ENCODE measurements around the gene RPS2. TPM values are rescaled to one million over a fixed set of nuclear protein-coding genes. Genes with fewer than 3 reads are reported as not detected.
"Not testable (repeated sequence)": the region's sequence is repeated elsewhere in the genome, so short reads cannot be mapped to it uniquely, and the experiment has no call there.

The RPS2 gene
- total RNA-seq, 1 experiment from 2014 or later = 2,672 TPM

DNA sequence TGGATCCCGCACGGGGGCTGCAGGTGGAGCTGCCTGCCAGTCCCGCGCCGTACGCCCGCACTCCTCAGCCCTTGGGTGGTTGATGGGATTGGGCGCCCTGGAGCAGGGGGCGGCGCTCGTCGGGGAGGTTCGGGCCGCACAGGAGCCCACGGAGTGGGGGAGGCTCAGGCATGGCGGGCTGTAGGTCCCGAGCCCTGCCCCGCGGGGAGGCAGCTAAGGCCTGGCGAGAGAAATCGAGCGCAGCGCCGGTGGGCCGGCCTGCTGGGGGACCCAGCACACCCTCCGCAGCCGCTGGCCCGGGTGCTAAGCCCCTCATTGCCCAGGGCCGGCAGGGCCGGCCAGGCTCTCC, 6.5 kb downstream of the RPS2 start:
- in situ Hi-C loops (cut with HindIII; ENCODE audit: low pct_unique_long_range_greater_than_20kb, low sequenced_read_pairs); DNase-seq (ENCODE audit: low read depth, low spot score): not testable (repeated sequence)

DNA sequence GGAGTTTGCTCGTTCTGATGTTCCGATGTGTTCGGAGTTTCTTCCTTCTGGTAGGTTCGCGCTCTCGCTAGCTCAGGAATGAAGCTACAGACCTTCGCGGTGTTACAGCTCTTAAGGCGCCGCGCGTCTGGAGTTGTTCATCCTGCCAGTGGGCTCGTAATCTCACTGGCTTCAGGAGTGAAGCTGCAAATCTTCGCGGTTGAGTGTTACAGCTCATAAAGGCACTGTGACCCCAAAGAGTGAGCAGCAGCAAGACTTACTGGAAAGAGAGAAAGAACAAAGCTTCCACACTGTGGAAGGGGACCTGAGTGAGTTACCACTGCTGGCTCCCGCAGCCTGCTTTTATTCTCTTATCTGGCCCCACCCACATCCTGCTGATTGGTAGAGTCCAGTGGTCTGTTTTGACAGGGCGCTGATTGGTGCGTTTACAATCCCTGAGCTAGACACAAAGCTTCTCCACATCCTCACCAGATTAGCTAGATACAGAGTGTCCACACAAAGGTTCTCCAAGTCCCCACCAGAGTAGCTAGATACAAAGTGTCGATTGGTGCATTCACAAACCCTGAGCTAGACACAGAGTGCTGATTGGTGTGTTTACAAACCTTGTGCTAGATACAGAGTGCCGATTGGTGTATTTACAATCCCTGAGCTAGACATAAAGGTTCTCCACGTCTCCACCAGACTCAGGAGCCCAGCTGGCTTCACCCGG, 7.0 kb downstream of the RPS2 start:
- DNase-seq (ENCODE audit: low read depth, low spot score); in situ Hi-C loops (cut with HindIII; ENCODE audit: low pct_unique_long_range_greater_than_20kb, low sequenced_read_pairs): not testable (repeated sequence)

- no peak for DNase-seq (ENCODE audit: low read depth, low spot score)
- in situ Hi-C loops (cut with HindIII; ENCODE audit: low pct_unique_long_range_greater_than_20kb, low sequenced_read_pairs) = no loop called here
These were observed 10.9 kb downstream of the RPS2 start for GRCh38 chr16:1953734-1954133.

- in situ Hi-C loops (cut with HindIII; ENCODE audit: low pct_unique_long_range_greater_than_20kb, low sequenced_read_pairs) = no loop called here
- DNase-seq (ENCODE audit: low read depth, low spot score) = no peak
These were observed 14.1 kb downstream of the RPS2 start for GRCh38 chr16:1950559-1950958.

DNA sequence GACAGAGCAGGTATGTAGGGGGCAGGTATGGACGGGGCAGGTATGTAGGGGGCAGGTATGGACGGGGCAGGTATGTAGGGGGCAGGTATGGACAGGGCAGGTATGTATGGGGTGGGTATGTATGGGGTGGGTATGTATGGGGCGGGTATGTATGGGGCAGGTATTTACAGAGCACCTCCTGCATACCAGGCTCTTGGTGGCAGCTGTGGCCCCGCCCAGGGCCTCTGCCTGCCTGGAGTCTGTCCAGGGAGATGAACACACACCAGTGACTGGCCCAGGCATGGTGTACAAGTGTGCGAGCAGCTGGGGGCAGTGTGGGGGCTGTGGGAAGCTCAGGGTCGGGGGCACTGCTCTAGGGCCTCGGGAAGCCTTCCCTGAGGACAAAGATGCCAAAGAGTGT, 14.6 kb downstream of the RPS2 start:
- no peak for DNase-seq (ENCODE audit: low read depth, low spot score)
- in situ Hi-C loops (cut with HindIII; ENCODE audit: low pct_unique_long_range_greater_than_20kb, low sequenced_read_pairs) = no loop called here

- no peak for DNase-seq (ENCODE audit: low read depth, low spot score)
- in situ Hi-C loops (cut with HindIII; ENCODE audit: low pct_unique_long_range_greater_than_20kb, low sequenced_read_pairs) = no loop called here
These were observed 15.1 kb downstream of the RPS2 start for GRCh38 chr16:1949507-1949906.

DNA sequence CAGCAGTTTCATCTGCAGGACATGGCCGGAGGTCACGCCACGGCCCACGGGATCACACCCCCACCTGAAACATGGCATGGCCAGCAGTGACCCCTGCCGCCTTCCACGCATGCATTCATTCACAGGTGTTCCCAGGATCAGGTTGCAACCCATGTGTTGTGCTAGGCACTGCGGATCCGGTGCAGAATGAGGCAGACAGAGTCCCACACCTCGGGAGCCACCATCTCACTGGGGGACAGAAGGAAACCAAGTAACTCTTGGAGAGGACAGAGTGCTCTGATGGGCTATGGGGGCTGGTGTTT, 17.3 kb downstream of the RPS2 start:
- no peak for DNase-seq (ENCODE audit: low read depth, low spot score)
- in situ Hi-C loops (cut with HindIII; ENCODE audit: low pct_unique_long_range_greater_than_20kb, low sequenced_read_pairs) = no loop called here

- in situ Hi-C loops (cut with HindIII; ENCODE audit: low pct_unique_long_range_greater_than_20kb, low sequenced_read_pairs) = no loop called here
- no peak for DNase-seq (ENCODE audit: low read depth, low spot score)
These were observed 17.9 kb downstream of the RPS2 start for GRCh38 chr16:1946495-1947368.

DNA sequence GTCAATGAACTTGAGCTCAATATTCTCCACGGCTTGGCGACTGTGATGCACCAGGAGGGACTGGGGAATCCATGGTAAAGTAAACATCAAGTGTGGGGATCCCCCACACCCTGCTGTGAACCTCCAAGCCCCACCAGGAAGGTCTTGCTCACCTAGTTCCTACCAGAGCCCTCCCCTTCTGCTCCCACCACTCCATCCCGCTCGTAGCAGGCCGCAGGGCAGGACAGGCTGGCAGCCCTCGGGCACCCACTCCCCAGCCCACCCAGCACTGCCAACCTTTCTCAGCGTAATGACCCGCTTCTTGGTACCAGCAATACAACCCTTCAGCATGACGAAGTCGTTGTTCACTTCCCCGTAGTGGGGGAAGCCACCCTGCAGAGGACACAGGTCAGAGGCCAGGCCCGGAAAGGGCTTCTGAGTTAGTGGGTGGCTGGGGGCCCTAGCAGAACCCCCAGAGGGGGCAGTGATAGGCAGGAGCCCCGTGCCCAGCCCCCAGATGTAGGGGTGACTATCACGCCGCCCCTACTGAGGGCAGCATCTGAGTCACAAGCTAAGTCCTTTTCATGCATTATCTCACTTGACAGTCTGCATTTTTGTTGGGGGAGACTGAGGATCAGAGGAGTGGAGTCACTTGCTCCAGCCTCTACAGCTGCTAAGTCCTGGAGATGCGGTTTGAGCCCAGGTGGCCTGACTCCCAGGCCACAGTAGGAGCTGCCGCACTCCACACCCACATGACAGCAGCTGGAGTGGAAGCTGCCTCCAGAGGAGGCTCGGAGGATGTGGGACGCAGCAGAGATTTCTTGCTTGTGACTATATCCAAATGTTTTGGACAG, 18.9 kb downstream of the RPS2 start:
- in situ Hi-C loops (cut with HindIII; ENCODE audit: low pct_unique_long_range_greater_than_20kb, low sequenced_read_pairs) = no loop called here
- no peak for DNase-seq (ENCODE audit: low read depth, low spot score)

GRCh38 chr16:1944612-1945199, 19.9 kb downstream of the RPS2 start:
- in situ Hi-C loops (cut with HindIII; ENCODE audit: low pct_unique_long_range_greater_than_20kb, low sequenced_read_pairs) = no loop called here
- no peak for DNase-seq (ENCODE audit: low read depth, low spot score)

DNA sequence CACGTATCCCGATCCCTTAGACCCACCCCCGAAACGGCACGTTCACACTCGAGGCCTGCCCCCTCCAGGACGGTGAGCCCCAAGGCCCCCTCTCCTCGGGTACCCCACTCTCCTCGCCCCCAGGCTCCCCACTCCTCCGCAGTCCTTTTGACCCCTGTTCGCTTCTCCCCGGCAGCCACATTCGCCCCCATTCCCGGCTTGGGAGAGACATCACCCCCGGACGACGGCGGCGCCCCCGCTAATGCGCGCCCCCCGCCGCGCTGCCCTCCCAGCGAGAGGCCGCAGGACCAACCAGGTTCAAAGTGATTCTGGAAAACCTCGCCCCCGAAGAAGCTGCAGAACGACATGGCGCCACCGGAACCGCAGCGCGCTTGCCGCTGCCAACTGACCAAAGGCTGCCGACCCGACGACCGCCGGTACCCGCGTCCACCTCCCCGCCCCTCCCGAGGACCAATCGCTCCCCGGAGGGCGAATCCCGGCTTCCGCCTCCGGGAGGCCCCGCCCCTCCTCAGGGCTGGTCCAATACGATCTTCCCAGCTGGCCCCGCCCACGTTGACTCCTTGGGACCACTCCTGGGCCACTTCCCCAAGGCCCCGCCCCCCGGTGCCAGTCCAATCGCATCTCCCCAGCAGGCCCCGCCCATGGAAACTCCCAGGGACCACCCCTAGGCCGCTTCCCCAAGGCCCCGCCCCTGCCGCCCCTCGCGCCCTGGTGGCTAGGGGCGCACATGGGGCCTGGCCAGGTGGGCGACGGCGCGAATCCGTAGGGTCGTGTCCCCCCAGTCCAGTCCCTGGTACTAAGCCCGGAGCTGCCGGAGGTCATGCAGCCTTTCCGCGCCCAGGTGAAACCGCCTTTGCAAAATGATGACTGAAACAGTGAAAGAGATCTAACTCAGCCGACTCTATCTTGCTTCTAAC, 21.6 kb downstream of the RPS2 start, which contains the start of gene MSRB1:
MSRB1 (minus strand) TSS at position 390 of the 917 bp plus-strand sequence; CDS start at position 347, 43 bp downstream.
- DNase-seq (ENCODE audit: low read depth, low spot score) = peak; percentile 99
- in situ Hi-C loops (cut with HindIII; ENCODE audit: low pct_unique_long_range_greater_than_20kb, low sequenced_read_pairs) = no loop called here

DNA sequence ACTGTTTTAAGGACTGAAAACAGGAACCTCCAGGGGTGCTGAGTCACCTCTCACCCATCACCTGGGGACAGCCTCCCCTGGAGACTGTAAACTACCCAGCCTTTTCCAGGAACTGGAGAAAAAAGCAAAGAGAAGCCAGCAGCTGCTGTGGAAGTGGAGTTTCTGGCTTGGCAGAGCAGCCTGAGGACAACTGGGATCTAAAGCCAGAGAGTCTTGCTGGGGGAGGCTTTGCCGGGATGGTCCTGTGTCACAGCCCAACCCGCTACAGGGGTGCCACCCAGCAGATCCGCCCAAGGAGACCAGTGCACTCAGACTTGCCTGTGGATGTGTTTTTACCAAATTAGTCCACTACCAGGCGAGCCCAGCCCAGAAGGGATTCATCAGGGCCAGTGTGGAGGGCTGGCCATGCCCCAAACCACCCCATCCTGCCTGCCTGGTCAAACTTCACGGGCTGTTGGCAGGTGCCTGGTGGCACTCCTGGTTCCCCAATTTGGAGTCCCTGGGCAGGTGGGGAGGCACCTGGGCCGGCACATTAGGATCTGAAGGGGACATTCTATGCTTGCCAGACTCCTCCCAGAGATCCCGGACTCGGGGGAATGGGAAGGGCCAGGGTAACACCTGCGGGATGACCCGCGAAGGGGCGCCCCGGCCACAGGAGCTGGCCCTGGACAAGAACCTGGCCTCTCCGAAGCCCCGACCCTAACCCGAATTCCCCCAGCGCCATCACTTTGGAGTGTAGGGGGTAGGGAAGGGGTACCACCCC, 22.4 kb downstream of the RPS2 start:
- in situ Hi-C loops (cut with HindIII; ENCODE audit: low pct_unique_long_range_greater_than_20kb, low sequenced_read_pairs) = no loop called here
- DNase-seq (ENCODE audit: low read depth, low spot score) = no peak

- no peak for DNase-seq (ENCODE audit: low read depth, low spot score)
- in situ Hi-C loops (cut with HindIII; ENCODE audit: low pct_unique_long_range_greater_than_20kb, low sequenced_read_pairs) = no loop called here
These were observed 23.2 kb downstream of the RPS2 start for GRCh38 chr16:1941162-1942046.

DNA sequence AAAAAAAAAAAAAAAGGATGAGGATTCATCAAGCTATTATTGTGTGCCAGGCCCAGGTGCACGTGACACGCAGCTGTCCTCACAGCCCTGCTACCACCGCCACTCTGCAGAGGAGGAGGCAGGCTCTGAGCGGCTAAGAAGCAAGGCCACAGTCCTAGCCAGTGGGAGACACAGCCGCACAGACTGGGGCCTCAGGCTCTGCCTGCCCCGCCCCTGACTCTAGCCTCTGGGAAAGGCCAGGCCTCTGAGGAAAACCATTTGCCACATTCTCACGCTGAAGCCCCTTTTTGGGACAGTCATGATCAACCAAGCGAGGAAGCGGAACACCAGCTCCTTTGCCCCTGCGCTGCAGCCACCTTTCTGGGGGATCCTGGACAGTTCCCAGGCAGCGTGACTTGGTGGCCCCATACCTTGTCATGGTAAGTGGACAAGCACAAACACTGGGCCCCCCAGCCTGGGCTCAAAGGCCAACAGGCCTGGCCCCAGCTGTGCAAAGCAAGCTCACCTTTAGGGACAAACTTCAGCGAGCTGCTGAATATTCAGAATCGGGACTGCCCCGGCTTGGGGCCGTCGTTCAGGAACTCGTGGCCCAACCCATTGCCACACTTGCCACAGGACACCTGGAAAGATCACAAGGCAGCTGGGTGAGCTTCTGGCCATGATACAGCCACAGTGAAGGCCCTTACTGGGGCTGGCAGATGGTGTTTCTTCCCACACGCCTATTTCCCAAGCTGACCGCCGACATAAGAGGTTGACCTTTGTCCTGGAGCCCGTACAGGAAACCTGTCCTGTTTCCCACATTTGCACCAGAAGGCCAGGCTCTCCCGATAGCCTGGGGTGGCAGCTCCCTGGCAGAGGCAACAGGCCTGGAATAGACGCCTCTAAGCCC, 24.1 kb downstream of the RPS2 start:
- no peak for DNase-seq (ENCODE audit: low read depth, low spot score)
- in situ Hi-C loops (cut with HindIII; ENCODE audit: low pct_unique_long_range_greater_than_20kb, low sequenced_read_pairs) = no loop called here

DNA sequence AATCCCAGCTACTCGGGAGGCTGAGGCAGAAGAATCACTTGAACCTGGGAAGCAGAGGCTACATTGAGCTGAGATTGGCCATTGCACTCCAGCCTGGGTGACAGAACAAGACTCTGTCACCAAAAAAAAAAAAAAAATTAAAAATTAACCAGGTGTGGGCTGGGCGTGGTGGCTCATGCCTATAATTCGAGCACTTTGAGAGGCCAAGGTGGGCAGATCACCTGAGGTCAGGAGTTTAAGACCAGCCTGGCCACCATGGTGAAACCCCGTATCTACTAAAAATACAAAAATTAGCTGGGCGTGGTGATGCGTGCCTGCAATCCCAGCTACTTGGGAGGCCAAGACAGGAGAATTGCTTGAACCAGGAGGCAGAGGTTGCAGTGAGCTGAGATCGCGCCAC, 24.8 kb downstream of the RPS2 start:
- in situ Hi-C loops (cut with HindIII; ENCODE audit: low pct_unique_long_range_greater_than_20kb, low sequenced_read_pairs); DNase-seq (ENCODE audit: low read depth, low spot score): not testable (repeated sequence)

All from SK-MEL-5 (cell line).